ENCODE results near the gene GRIK3.

The GRIK3 gene

GRCh38 chr1:36766481-36766880, 267.8 kb downstream of the GRIK3 start:
- 70 to 73% methylated on average over 4 of the region's 4 CpGs for WGBS, 2 experiments
- Histone ChIP-seq H3K27ac (ENCODE audit: insufficient read depth, low read depth, low read length, poor library complexity, severe bottlenecking) (no peak overlapping the region), H3K9me3 (ENCODE audit: control insufficient read depth, low read length) (no peaks in the 10 kb centered on the region), H3K4me1 (ENCODE audit: control insufficient read depth, insufficient read depth, low read length) (peaks cover 34% of the 10 kb centered on the region), H3K4me3 (ENCODE audit: insufficient read depth, low read depth, low read length) (no peak overlapping the region), H3K36me3 (ENCODE audit: control insufficient read depth, insufficient read depth, low read length) (no peaks in the 10 kb centered on the region), H3K27me3 (ENCODE audit: control insufficient read depth, insufficient read depth, low read length, poor library complexity, severe bottlenecking) (peaks cover 30% of the 10 kb centered on the region)

DNA sequence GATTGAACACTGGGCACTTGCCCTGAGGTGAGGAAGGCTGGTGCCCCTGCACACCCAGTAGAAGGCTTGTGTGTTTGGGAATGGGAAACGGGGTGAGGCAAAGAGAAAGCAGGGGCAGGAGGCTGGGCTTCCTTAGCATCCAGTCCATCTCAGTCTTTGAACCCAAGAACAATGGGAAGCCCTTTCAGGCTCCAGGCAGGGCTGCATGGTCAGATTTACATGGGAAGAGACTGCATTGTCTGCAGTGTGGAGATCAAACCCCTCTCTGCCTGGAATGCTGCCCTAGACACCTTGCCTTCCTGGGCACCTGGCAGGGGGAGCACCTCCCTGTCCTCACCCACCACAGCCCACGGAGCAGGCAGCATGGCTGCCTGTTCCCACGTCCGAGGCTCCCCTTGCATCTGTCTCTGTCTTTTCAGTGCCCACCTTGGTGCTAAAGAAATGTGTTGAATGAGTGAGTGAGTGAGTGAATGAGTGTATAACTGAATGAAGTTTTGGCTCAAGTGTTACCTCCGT, 268.5 kb downstream of the GRIK3 start:
- H3K4me1 ChIP-seq (ENCODE audit: control insufficient read depth, insufficient read depth, low read length) = peaks cover 28% of the 10 kb centered on the region
- peaks cover 27% of the 10 kb centered on the region for H3K27me3 ChIP-seq (ENCODE audit: control insufficient read depth, insufficient read depth, low read length, poor library complexity, severe bottlenecking)
- H3K9me3 ChIP-seq (ENCODE audit: control insufficient read depth, low read length) = no peaks in the 10 kb centered on the region
- no peak overlapping the region for H3K27ac ChIP-seq (ENCODE audit: insufficient read depth, low read depth, low read length, poor library complexity, severe bottlenecking)
- WGBS, 2 experiments = 49 to 50% methylated on average over 5 of the region's 5 CpGs
- no peaks in the 10 kb centered on the region for H3K36me3 ChIP-seq (ENCODE audit: control insufficient read depth, insufficient read depth, low read length)
- no peak overlapping the region for H3K4me3 ChIP-seq (ENCODE audit: insufficient read depth, low read depth, low read length)

DNA sequence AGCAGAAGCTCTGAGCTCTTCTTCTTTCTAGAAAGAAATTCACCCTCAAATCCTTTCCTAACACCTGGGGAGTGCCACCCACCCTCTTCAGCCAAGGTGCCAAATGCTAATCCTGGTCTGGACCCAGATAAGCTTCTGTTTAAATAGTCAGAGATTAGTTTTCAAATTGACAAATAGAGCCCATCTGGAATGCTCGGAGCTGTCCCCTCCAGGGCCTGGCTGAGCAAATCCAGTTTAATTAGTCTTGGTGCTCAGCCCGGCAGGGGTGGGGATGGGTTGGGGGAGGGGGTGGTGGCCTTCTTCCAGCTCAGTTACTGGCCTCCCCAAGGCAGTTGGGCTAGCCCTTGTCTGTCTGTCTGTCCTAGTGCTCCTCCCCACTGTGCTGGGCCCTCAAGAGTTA, 269.5 kb downstream of the GRIK3 start:
- H3K36me3 ChIP-seq (ENCODE audit: control insufficient read depth, insufficient read depth, low read length) = no peaks in the 10 kb centered on the region
- H3K27me3 ChIP-seq (ENCODE audit: control insufficient read depth, insufficient read depth, low read length, poor library complexity, severe bottlenecking) = peaks cover 16% of the 10 kb centered on the region
- H3K4me3 ChIP-seq (ENCODE audit: insufficient read depth, low read depth, low read length) = no peak overlapping the region
- H3K9me3 ChIP-seq (ENCODE audit: control insufficient read depth, low read length) = no peaks in the 10 kb centered on the region
- H3K4me1 ChIP-seq (ENCODE audit: control insufficient read depth, insufficient read depth, low read length) = peaks cover 23% of the 10 kb centered on the region
- 9 to 24% methylated on average over 2 of the region's 2 CpGs for WGBS, 2 experiments
- no peak overlapping the region for H3K27ac ChIP-seq (ENCODE audit: insufficient read depth, low read depth, low read length, poor library complexity, severe bottlenecking)

GRCh38 chr1:36763771-36764170, 270.5 kb downstream of the GRIK3 start:
- Histone ChIP-seq H3K27me3 (ENCODE audit: control insufficient read depth, insufficient read depth, low read length, poor library complexity, severe bottlenecking) (peaks cover 7% of the 10 kb centered on the region), H3K4me3 (ENCODE audit: insufficient read depth, low read depth, low read length) (no peak overlapping the region), H3K9me3 (ENCODE audit: control insufficient read depth, low read length) (no peaks in the 10 kb centered on the region), H3K4me1 (ENCODE audit: control insufficient read depth, insufficient read depth, low read length) (peaks cover 23% of the 10 kb centered on the region), H3K36me3 (ENCODE audit: control insufficient read depth, insufficient read depth, low read length) (no peaks in the 10 kb centered on the region), H3K27ac (ENCODE audit: insufficient read depth, low read depth, low read length, poor library complexity, severe bottlenecking) (no peak overlapping the region)
- WGBS, 2 experiments = 95 to 97% methylated on average over 10 of the region's 10 CpGs

DNA sequence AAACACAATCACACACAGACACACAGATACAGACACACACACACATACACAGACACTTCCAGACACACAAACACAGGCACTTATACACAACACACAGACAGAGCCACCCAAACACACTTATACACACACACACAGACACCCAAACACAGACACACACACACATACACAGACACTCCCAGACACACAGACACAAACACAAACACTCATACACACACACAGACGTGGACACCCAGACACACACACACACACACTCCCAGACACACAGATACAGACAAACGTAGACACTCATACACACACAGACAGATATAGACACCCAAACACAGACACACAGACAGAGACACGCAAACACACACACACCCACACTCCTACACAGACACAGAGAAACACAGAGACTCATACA, 272.1 kb downstream of the GRIK3 start:
- H3K36me3 ChIP-seq (ENCODE audit: control insufficient read depth, insufficient read depth, low read length) = no peaks in the 10 kb centered on the region
- H3K4me3 ChIP-seq (ENCODE audit: insufficient read depth, low read depth, low read length) = no peak overlapping the region
- no peaks in the 10 kb centered on the region for H3K9me3 ChIP-seq (ENCODE audit: control insufficient read depth, low read length)
- peaks cover 23% of the 10 kb centered on the region for H3K4me1 ChIP-seq (ENCODE audit: control insufficient read depth, insufficient read depth, low read length)
- no peaks in the 10 kb centered on the region for H3K27me3 ChIP-seq (ENCODE audit: control insufficient read depth, insufficient read depth, low read length, poor library complexity, severe bottlenecking)
- H3K27ac ChIP-seq (ENCODE audit: insufficient read depth, low read depth, low read length, poor library complexity, severe bottlenecking) = no peak overlapping the region
- 85 to 94% methylated on average over 3 of the region's 3 CpGs for WGBS, 2 experiments

DNA sequence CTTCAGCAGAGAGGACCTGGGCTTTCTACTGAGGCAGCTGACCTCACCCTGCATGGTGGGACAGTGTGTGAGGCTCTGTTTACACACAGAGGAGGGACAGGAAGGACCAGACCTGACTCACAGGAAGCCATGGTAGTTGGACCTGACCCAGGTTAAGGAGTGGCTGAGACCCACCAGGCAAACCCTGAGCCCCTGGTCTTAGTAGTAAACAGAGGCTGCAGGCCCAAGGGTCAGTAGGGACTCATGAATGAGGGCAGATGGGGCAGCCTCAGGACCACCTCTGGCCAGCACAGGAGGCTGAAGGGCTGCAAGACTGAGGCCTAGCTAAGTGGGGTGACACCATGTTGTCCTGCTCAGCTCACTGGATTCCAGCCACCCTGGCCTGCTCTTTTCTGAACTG, 273.2 kb downstream of the GRIK3 start:
- H3K4me1 ChIP-seq (ENCODE audit: control insufficient read depth, insufficient read depth, low read length) = peaks cover 18% of the 10 kb centered on the region
- no peaks in the 10 kb centered on the region for H3K9me3 ChIP-seq (ENCODE audit: control insufficient read depth, low read length)
- no peak overlapping the region for H3K4me3 ChIP-seq (ENCODE audit: insufficient read depth, low read depth, low read length)
- H3K36me3 ChIP-seq (ENCODE audit: control insufficient read depth, insufficient read depth, low read length) = no peaks in the 10 kb centered on the region
- H3K27me3 ChIP-seq (ENCODE audit: control insufficient read depth, insufficient read depth, low read length, poor library complexity, severe bottlenecking) = no peaks in the 10 kb centered on the region
- H3K27ac ChIP-seq (ENCODE audit: insufficient read depth, low read depth, low read length, poor library complexity, severe bottlenecking) = no peak overlapping the region

DNA sequence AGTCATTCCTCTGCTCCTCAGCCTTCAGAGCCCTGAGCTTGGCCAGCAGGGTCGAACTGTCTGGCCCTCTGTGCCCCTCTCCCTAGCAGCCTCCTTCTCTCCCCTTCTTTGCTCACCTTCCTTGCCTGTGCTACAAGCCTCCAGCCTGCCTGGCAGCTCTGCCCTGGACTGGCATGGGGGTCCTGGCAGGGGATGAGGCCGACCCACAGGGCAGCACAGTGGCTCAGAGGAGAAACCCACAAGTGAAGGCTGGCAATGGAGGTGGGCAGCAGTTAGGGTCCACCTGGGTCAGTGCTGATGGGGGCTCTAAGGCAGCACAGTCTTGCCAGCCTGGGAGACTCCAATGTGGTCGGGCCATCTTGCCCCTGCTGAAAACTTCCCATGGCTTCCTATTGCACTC, 274.2 kb downstream of the GRIK3 start:
- no peaks in the 10 kb centered on the region for H3K27me3 ChIP-seq (ENCODE audit: control insufficient read depth, insufficient read depth, low read length, poor library complexity, severe bottlenecking)
- no peak overlapping the region for H3K4me3 ChIP-seq (ENCODE audit: insufficient read depth, low read depth, low read length)
- no peaks in the 10 kb centered on the region for H3K9me3 ChIP-seq (ENCODE audit: control insufficient read depth, low read length)
- H3K4me1 ChIP-seq (ENCODE audit: control insufficient read depth, insufficient read depth, low read length) = peaks cover 8% of the 10 kb centered on the region
- WGBS, 2 experiments = 84 to 89% methylated on average over 3 of the region's 3 CpGs
- no peaks in the 10 kb centered on the region for H3K36me3 ChIP-seq (ENCODE audit: control insufficient read depth, insufficient read depth, low read length)
- no peak overlapping the region for H3K27ac ChIP-seq (ENCODE audit: insufficient read depth, low read depth, low read length, poor library complexity, severe bottlenecking)

GRCh38 chr1:36759355-36759754, 275.0 kb downstream of the GRIK3 start:
- Histone ChIP-seq H3K9me3 (ENCODE audit: control insufficient read depth, low read length) (no peaks in the 10 kb centered on the region), H3K4me3 (ENCODE audit: insufficient read depth, low read depth, low read length) (no peak overlapping the region), H3K27me3 (ENCODE audit: control insufficient read depth, insufficient read depth, low read length, poor library complexity, severe bottlenecking) (no peaks in the 10 kb centered on the region), H3K4me1 (ENCODE audit: control insufficient read depth, insufficient read depth, low read length) (peaks cover under 1% of the 10 kb centered on the region), H3K36me3 (ENCODE audit: control insufficient read depth, insufficient read depth, low read length) (no peaks in the 10 kb centered on the region), H3K27ac (ENCODE audit: insufficient read depth, low read depth, low read length, poor library complexity, severe bottlenecking) (no peak overlapping the region)
- WGBS, 2 experiments = 96 to 97% methylated on average over 3 of the region's 5 CpGs

DNA sequence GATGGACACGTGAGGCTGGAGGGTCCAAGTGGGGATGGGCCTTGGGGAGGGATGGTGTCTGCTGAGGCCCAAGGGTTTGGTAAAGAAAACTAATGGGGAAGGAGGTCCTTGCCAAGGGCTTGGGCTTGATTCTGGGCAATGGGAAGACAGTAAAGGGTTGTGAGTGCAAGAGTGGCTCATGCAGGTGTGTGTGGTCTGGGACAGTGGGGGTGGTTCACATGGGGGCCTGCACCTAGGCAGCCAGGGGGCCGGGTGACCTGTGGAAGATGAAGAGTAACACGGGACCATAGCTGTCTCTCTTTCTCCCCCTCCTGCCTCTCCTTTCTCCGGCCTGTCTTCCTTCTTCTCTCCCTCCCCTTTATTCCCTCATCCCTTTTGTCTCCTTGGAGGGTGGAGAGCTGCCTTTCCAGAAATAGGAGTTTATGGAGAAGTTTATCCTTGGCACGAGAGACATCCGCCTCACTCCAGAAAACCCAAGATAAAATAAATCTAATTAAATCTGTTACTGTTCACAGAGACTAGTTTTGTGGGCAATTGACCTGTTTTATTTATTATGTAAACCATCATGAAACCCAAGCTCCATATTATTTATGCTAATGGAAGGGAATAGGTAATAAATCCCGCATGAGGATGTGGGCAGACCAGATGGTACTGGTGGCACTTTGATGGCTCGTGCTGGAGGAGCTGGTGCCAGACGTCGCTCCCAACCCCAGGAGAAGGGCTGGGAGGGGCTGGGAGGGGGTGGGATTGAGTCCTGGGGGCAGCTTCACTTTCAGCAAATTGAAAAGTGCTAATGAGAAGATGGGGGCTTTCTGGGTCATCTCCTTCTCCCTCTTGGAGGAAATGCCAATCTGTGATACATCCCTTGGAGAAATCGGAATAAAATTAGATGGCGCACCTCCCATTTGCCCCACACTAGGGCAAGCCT, 278.7 kb downstream of the GRIK3 start:
- H3K27me3 ChIP-seq (ENCODE audit: control insufficient read depth, insufficient read depth, low read length, poor library complexity, severe bottlenecking) = no peaks in the 10 kb centered on the region
- no peak overlapping the region for H3K27ac ChIP-seq (ENCODE audit: insufficient read depth, low read depth, low read length, poor library complexity, severe bottlenecking)
- no peak overlapping the region for H3K4me3 ChIP-seq (ENCODE audit: insufficient read depth, low read depth, low read length)
- no peaks in the 10 kb centered on the region for H3K36me3 ChIP-seq (ENCODE audit: control insufficient read depth, insufficient read depth, low read length)
- no peaks in the 10 kb centered on the region for H3K9me3 ChIP-seq (ENCODE audit: control insufficient read depth, low read length)
- no peaks in the 10 kb centered on the region for H3K4me1 ChIP-seq (ENCODE audit: control insufficient read depth, insufficient read depth, low read length)
- 90 to 91% methylated on average over 9 to 10 of the region's 12 CpGs for WGBS, 2 experiments

GRCh38 chr1:36754366-36754765, 279.9 kb downstream of the GRIK3 start:
- Histone ChIP-seq H3K4me1 (ENCODE audit: control insufficient read depth, insufficient read depth, low read length) (no peaks in the 10 kb centered on the region), H3K4me3 (ENCODE audit: insufficient read depth, low read depth, low read length) (no peak overlapping the region), H3K27me3 (ENCODE audit: control insufficient read depth, insufficient read depth, low read length, poor library complexity, severe bottlenecking) (no peaks in the 10 kb centered on the region), H3K36me3 (ENCODE audit: control insufficient read depth, insufficient read depth, low read length) (no peaks in the 10 kb centered on the region), H3K27ac (ENCODE audit: insufficient read depth, low read depth, low read length, poor library complexity, severe bottlenecking) (no peak overlapping the region), H3K9me3 (ENCODE audit: control insufficient read depth, low read length) (no peaks in the 10 kb centered on the region)
- 96 to 97% methylated on average over 1 of the region's 1 CpG for WGBS, 2 experiments

Measured in ectodermal cell (in vitro differentiated cells).